GM06990 (cell line): ENCODE measurements around the gene HOATZ.

Experiments
- DNase-seq: peaks from one replicate; pipeline ENCODE4 v3.0.0-alpha.2; 2011; ENCODE audit not compliant: insufficient read length; ENCODE audit errors: extremely low read depth
- H3K27me3 ChIP-seq: replicated peaks from 2 replicates; pipeline ENCODE4 v1.6.0; 2011; ENCODE audit warnings: low read length; ENCODE audit not compliant: control insufficient read depth, insufficient read depth
- H3K36me3 ChIP-seq: 2 replicates; pipeline ENCODE4 v1.5.1; 2011; ENCODE audit warnings: low read length; ENCODE audit not compliant: control insufficient read depth, insufficient read depth
- H3K4me3 ChIP-seq: replicated peaks from 2 replicates; pipeline ENCODE4 v1.5.1; 2011; ENCODE audit warnings: low read depth, mild to moderate bottlenecking, control low read depth, low read length
- TF ChIP-seq, protein P1 (sequence below): IDR thresholded peaks from 2 replicates; pipeline ENCODE4 v1.5.1; 2011; ENCODE audit warnings: low read length, control low read depth, mild to moderate bottlenecking, inconsistent platforms; ENCODE audit not compliant: insufficient read depth, poor library complexity, severe bottlenecking

HOATZ gene

GRCh38 chr11:111557425-111558111, 43.0 kb downstream of the HOATZ start:
- Histone ChIP-seq H3K27me3 (no peaks in the 10 kb centered on the region; the same call in 1 of the 2 replicates), H3K36me3 (no peaks in the 10 kb centered on the region), H3K4me3 (no peak overlapping the region)
- DNase-seq: no peak
- TF ChIP-seq, protein P1, sequence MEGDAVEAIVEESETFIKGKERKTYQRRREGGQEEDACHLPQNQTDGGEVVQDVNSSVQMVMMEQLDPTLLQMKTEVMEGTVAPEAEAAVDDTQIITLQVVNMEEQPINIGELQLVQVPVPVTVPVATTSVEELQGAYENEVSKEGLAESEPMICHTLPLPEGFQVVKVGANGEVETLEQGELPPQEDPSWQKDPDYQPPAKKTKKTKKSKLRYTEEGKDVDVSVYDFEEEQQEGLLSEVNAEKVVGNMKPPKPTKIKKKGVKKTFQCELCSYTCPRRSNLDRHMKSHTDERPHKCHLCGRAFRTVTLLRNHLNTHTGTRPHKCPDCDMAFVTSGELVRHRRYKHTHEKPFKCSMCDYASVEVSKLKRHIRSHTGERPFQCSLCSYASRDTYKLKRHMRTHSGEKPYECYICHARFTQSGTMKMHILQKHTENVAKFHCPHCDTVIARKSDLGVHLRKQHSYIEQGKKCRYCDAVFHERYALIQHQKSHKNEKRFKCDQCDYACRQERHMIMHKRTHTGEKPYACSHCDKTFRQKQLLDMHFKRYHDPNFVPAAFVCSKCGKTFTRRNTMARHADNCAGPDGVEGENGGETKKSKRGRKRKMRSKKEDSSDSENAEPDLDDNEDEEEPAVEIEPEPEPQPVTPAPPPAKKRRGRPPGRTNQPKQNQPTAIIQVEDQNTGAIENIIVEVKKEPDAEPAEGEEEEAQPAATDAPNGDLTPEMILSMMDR: no peak

- Histone ChIP-seq H3K36me3 (no peaks in the 10 kb centered on the region), H3K4me3 (no peak overlapping the region), H3K27me3 (no peaks in the 10 kb centered on the region; the same call in 1 of the 2 replicates)
- DNase-seq: no peak
- TF ChIP-seq, protein P1: no peak
Observed at GRCh38 chr11:111559800-111560464, 45.4 kb downstream of the HOATZ start.

DNA sequence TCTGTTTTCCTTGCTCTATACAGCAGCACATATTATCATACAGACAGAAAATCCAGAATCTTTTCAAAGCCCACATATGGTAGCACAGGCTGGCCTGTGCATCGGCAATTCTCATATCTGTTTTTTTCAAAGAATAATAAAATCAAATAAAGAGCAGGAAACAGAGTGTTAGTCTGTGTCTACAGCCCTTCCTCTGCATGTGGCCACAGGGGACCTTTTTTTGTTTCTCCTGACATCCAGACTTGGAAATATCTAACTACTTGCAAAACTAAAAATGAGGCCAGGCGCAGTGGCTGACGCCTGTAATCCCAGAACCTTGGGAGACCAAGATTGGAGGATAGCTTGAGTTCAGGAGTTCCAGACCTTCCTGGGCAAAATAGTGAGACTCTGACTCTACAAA, 46.2 kb downstream of the HOATZ start:
- no peak overlapping the region for H3K4me3 ChIP-seq
- H3K36me3 ChIP-seq: no peaks in the 10 kb centered on the region
- TF ChIP-seq, protein P1: no peak
- H3K27me3 ChIP-seq: no peaks in the 10 kb centered on the region; the same call in 1 of the 2 replicates
- DNase-seq: no peak

DNA sequence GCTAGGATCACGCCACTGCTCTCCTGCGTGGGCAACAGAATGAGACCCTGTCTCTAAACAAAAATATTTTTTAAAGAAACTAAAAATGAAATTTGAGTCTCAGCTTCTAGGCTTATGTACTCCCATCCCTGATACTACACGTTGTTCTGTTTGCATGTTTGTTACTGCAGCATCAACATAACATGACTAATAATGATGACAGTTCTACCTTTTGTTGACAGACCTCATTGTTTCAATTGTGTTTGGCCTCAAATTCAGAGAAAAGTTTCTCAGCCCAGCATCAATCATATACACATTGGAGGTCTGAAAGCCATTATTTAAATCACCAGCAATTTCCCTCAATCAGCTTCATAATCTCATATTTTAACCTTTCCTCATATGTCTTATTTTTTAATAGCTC, 46.7 kb downstream of the HOATZ start:
- Histone ChIP-seq H3K4me3 (no peak overlapping the region), H3K27me3 (no peaks in the 10 kb centered on the region; the same call in 1 of the 2 replicates), H3K36me3 (no peaks in the 10 kb centered on the region)
- no peak for DNase-seq
- TF ChIP-seq, protein P1: no peak

- DNase-seq: no peak
- TF ChIP-seq, protein P1: no peak
- no peaks in the 10 kb centered on the region for H3K27me3 ChIP-seq
- H3K36me3 ChIP-seq: no peaks in the 10 kb centered on the region
- H3K4me3 ChIP-seq: no peak overlapping the region
Observed at GRCh38 chr11:111561791-111562325, 47.3 kb downstream of the HOATZ start.
